HL-60 (cell line): ENCODE measurements around the gene GUCA1C.

Source experiments
- DNase-seq, 2 experiments: peaks; one replicate each; pipeline ENCODE4 v3.0.0-alpha.2; 2010 to 2020; ENCODE audit warnings: low read depth in 1 of 2, low spot score in 1 of 2
- H3K27ac ChIP-seq: fragments of 250-450 bp; sonication (Bioruptor Pico); replicated peaks from 2 replicates; pipeline ENCODE4 v1.5.1; 2020; ENCODE audit warnings: mild to moderate bottlenecking, moderate library complexity
- H3K27me3 ChIP-seq: fragments of 250-450 bp; sonication (Bioruptor Pico); 2 replicates; pipeline ENCODE4 v1.5.1; 2021; ENCODE audit warnings: mild to moderate bottlenecking, moderate library complexity; ENCODE audit not compliant: insufficient read depth, poor library complexity, severe bottlenecking
- H3K4me3 ChIP-seq: replicated peaks from 2 replicates; pipeline ENCODE4 v1.5.1; 2011; ENCODE audit warnings: mild to moderate bottlenecking, control low read depth, low read length; ENCODE audit not compliant: insufficient read depth
- GABPA ChIP-seq: IDR thresholded peaks from 2 replicates; pipeline ENCODE4 v1.6.1; 2012; ENCODE audit warnings: low read depth
- POLR2AphosphoS5 ChIP-seq: IDR thresholded peaks from 2 replicates; pipeline ENCODE4 v1.6.1; 2012; ENCODE audit warnings: low read depth
- SPI1 ChIP-seq: IDR thresholded peaks from 2 replicates; pipeline ENCODE4 v1.6.1; 2012; ENCODE audit warnings: low read depth, mild to moderate bottlenecking, borderline replicate concordance
- TF ChIP-seq, protein P1 (sequence below): IDR thresholded peaks from one replicate; pipeline ENCODE4 v1.5.1; 2011; ENCODE audit warnings: low read length, control low read depth, inconsistent platforms; ENCODE audit not compliant: insufficient read depth
- TF ChIP-seq, protein P2 (sequence below): IDR thresholded peaks from 2 replicates; pipeline ENCODE4 v1.6.1; 2012; ENCODE audit warnings: low read depth; ENCODE audit not compliant: insufficient replicate concordance

The GUCA1C gene

DNA sequence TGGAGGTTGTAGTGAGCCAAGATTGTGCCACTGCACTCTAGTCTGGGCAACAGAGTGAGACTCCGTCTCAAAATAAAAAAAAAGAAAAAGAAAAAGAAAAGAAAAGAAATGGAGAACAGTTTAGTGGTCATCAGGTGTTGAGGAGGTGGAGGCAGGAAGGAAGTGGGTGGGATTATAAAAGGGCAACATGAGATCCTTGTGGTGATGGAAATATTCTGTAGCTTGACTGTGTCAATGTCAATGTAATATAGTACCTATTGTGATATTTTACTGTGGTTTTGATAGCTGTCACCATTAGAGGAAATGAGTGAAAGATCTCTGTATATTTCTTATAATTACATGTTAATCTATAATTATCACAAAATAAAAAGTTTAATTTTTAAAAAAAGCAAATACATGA, 70.3 kb downstream of the GUCA1C start:
- Histone ChIP-seq H3K4me3 (no peak overlapping the region), H3K27me3 (no peaks in the 10 kb centered on the region), H3K27ac (no peak overlapping the region)
- TF ChIP-seq, protein P1, sequence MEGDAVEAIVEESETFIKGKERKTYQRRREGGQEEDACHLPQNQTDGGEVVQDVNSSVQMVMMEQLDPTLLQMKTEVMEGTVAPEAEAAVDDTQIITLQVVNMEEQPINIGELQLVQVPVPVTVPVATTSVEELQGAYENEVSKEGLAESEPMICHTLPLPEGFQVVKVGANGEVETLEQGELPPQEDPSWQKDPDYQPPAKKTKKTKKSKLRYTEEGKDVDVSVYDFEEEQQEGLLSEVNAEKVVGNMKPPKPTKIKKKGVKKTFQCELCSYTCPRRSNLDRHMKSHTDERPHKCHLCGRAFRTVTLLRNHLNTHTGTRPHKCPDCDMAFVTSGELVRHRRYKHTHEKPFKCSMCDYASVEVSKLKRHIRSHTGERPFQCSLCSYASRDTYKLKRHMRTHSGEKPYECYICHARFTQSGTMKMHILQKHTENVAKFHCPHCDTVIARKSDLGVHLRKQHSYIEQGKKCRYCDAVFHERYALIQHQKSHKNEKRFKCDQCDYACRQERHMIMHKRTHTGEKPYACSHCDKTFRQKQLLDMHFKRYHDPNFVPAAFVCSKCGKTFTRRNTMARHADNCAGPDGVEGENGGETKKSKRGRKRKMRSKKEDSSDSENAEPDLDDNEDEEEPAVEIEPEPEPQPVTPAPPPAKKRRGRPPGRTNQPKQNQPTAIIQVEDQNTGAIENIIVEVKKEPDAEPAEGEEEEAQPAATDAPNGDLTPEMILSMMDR = no peak
- no peak for TF ChIP-seq SPI1
- TF ChIP-seq, protein P2, sequence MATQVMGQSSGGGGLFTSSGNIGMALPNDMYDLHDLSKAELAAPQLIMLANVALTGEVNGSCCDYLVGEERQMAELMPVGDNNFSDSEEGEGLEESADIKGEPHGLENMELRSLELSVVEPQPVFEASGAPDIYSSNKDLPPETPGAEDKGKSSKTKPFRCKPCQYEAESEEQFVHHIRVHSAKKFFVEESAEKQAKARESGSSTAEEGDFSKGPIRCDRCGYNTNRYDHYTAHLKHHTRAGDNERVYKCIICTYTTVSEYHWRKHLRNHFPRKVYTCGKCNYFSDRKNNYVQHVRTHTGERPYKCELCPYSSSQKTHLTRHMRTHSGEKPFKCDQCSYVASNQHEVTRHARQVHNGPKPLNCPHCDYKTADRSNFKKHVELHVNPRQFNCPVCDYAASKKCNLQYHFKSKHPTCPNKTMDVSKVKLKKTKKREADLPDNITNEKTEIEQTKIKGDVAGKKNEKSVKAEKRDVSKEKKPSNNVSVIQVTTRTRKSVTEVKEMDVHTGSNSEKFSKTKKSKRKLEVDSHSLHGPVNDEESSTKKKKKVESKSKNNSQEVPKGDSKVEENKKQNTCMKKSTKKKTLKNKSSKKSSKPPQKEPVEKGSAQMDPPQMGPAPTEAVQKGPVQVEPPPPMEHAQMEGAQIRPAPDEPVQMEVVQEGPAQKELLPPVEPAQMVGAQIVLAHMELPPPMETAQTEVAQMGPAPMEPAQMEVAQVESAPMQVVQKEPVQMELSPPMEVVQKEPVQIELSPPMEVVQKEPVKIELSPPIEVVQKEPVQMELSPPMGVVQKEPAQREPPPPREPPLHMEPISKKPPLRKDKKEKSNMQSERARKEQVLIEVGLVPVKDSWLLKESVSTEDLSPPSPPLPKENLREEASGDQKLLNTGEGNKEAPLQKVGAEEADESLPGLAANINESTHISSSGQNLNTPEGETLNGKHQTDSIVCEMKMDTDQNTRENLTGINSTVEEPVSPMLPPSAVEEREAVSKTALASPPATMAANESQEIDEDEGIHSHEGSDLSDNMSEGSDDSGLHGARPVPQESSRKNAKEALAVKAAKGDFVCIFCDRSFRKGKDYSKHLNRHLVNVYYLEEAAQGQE = no peak
- TF ChIP-seq POLR2AphosphoS5 = no peak
- no peak for TF ChIP-seq GABPA
- DNase-seq = no peak

DNA sequence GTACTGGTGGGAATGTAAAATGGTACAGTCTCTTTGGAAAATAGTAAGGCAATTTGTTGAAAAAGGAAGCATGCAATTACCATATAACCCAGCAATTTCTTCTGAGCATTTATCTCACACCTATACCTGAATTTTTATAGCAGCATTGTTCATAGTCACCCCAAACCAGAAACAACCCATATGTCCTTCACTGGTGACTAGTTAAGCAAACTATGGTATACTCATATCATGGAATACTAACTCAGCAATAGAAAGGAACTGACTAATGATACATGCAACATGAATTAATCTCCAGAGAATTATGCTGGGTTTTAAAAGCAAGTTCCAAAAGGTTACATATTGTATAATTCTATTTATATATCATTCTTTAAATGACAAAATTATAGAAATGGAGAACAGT, 70.9 kb downstream of the GUCA1C start:
- no peak overlapping the region for H3K27ac ChIP-seq
- no peak overlapping the region for H3K4me3 ChIP-seq
- H3K27me3 ChIP-seq = no peaks in the 10 kb centered on the region
- no peak for DNase-seq
- TF ChIP-seq, protein P1 = no peak
- TF ChIP-seq GABPA (no peak), SPI1 (no peak), POLR2AphosphoS5 (no peak)
- TF ChIP-seq, protein P2 = no peak

DNA sequence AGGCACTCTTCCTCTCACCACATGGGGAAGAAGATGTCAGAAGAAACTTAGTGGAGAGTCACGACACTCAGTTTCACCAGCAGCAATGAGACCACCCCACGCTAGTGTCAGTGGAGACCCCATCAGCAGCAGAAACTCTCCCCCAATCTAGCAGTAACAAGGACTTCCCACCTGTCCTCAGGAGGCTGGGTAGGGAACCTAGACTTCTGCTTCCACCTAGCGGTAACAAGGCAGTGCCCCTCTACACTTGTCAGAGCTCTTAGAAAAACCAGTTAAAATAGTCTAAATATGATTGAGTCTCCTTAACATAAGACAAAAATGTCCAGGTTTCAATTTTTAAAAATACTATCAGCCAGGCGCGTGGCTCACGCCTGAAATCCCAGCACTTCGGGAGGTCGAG, 73.8 kb downstream of the GUCA1C start:
- H3K27me3 ChIP-seq = no peaks in the 10 kb centered on the region
- H3K27ac ChIP-seq = no peak overlapping the region
- no peak for DNase-seq

More for the DNA sequence above, 73.8 kb downstream of the GUCA1C start:
- TF ChIP-seq, protein P2 = no peak
- no peak for TF ChIP-seq GABPA
- TF ChIP-seq POLR2AphosphoS5 = no peak
- TF ChIP-seq, protein P1 = no peak
- TF ChIP-seq SPI1 = no peak
- no peak overlapping the region for H3K4me3 ChIP-seq
